GM04504 (cell line): Measurements from ENCODE around the gene MAN1B1.

Experiments
- DNase-seq: peaks from one replicate; pipeline ENCODE4 v3.0.0-alpha.2; 2012; ENCODE audit warnings: low read depth

The MAN1B1 gene

DNA sequence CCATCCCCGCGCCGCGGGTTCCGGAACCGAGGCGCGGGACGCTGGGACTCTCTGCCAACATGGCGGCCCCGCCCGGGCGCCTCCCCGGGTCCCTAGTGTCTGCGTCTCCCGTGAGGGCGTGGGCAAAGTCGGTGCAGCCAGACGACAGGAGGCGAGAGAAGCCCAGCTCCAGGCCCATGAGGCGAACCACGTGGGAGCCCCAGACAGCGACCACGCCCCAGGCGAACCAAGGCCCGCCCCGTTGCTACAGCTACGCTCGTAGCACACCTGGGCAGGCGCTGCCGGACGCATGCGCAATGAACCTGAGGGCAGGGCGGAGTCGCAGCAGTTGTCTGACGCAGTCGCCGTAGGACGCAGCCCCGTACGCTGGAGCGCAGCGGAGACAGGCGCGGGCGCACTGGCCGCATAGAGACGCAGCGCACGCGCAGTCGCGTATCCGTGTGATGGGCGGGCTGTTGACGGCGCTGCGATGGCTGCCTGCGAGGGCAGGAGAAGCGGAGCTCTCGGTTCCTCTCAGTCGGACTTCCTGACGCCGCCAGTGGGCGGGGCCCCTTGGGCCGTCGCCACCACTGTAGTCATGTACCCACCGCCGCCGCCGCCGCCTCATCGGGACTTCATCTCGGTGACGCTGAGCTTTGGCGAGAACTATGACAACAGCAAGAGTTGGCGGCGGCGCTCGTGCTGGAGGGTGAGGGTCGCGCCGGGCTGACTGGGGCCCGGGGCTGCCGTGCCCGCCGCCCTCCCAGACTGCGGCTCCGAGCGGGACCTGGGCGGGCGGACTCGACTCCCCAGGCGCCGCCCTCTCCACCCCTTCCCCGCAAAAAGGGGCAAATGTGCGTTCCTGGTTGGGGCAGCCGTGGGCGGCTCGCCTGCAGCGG is at the start of gene MAN1B1:
Gene MAN1B1, plus strand, starts transcription at position 455 of the 878 bp plus-strand sequence. Its CDS starts 15 bp downstream, at position 470.
- DNase-seq: peak; percentile 97

DNA sequence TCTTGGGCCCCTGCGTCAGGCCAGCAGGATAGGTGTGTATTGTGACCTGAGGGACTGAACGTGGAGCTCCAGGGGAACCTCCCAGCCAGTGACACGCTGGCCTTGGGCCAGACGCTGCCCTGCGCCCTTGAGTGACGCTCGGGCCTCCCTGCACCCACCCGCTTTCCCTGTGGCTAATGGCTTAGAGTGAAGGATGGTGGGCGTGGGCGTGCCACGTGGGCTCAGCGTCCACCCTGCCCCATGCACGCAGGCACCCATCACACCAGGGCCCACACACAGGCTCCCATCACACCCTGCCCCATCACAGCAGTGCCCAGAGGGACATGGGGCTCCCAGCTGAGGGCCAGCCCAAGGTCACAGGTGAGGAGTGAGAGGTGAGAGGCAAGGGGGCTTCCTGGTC is 49.8 kb upstream of the MAN1B1 start:
- DNase-seq: no peak

DNA sequence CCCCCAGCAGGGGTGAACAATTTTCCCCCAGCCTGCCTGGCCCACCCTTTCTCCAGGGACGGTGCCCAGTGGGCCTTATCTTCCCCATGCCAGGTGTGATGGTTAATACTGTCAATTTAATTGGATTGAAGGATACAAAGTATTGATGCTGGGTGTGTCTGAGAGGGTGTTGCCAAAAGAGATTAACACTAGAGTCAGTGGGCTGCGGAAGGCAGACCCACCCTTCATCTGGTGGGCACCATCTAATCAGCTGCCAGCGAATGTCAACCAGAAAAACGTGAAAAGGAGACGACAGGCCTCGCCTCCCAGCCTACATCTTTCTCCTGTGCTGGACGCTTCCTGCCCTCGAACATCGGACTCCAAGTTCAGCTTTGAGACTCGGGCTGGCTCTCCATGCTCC is 49.3 kb upstream of the MAN1B1 start:
- no peak for DNase-seq

DNA sequence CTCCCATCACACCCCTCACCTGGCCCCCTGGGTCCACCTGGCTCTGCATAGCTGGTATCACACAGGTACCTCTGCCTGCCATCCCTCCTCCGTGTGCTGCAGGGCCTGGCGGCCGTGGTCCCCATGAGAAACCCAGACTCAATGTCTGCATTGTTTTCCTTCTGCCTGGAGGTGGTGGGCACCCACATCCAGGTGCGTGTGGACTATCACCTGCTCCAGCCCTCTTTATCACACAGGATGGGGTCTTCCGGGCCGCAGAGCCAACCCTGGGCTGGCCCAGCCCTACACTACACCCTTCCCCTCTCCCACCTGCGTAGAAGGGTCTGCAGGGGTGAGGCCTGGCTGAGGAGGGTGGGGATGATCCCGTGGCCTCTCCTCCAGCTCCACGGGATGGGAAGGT is 47.9 kb upstream of the MAN1B1 start:
- no peak for DNase-seq

DNA sequence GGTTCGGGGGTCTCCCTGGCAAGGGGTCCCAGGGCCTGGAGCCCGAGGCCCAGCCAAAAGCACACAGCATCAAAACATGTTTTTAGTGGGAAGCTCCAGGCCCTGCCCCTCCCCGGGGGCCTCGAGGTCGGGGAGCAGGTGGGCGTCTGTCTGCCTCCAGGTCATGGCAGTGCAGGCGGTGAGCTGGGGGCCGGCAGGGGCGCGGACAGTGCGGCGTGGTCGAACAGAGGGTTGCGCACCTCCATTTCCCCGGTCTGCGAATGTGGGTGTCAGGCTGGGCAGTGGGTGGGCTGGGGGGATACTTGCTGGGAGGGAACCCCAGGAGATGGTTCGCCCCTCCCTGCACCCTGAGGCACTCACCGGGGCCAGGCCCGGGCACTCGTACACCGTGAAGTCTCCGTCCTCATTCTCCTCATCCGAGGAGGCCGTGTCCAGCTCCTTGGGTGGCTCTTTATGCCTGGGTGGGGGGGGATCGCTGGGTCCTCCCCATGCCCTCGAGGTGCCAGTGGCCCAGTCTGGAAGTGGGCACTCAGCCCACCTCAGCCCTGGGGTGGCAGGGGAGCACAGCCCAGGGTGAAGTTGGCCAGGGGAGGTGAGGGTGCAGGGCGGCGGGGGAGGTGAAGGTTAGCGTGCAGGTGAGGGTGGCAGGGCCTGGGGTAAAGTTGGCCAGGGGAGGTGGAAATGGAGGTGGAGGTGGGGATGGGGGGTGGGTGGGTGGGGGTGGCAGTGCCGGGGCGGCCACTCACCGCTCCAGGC is 47.0 kb upstream of the MAN1B1 start:
- no peak for DNase-seq

DNA sequence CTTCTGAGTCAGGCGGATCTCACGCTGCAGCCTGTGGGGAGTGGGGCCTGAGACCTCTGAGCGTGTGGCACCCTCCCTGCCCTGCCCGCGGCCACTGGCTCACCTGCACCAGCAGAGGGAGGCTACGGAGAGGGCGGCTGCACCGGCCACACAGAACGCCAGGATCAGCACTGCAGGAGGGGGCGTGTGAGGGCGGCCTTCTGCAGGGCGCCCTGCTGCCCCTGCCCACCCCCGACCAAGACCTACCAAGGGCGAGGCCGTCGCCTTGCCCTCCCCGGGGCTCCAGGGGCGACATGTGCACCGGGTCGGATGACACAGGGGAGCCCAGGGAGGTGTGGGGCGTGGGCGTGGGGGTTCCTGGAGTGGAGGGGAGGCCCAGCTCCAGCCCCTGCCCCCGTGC is 46.2 kb upstream of the MAN1B1 start:
- DNase-seq: no peak

DNA sequence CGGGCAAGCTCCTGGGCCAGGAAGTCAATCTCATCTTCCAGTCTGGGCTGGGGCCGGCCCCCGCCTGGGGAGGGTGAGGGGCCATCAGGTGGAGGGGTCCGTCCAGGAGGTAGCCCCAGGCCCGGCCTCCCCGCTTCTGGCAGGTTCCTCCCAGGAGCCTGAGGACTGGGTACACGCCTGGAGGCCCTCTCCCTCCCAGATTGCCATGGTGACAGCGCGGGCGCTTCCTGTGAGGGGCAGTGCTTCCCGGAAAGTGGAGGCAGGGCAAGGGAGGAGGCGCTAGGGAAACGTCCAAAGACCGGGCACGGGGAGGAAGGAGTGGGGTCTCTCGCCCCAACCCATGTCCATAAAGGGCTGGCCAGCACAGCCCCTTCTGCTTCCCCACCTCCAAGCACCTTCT is 45.7 kb upstream of the MAN1B1 start:
- DNase-seq: no peak

DNA sequence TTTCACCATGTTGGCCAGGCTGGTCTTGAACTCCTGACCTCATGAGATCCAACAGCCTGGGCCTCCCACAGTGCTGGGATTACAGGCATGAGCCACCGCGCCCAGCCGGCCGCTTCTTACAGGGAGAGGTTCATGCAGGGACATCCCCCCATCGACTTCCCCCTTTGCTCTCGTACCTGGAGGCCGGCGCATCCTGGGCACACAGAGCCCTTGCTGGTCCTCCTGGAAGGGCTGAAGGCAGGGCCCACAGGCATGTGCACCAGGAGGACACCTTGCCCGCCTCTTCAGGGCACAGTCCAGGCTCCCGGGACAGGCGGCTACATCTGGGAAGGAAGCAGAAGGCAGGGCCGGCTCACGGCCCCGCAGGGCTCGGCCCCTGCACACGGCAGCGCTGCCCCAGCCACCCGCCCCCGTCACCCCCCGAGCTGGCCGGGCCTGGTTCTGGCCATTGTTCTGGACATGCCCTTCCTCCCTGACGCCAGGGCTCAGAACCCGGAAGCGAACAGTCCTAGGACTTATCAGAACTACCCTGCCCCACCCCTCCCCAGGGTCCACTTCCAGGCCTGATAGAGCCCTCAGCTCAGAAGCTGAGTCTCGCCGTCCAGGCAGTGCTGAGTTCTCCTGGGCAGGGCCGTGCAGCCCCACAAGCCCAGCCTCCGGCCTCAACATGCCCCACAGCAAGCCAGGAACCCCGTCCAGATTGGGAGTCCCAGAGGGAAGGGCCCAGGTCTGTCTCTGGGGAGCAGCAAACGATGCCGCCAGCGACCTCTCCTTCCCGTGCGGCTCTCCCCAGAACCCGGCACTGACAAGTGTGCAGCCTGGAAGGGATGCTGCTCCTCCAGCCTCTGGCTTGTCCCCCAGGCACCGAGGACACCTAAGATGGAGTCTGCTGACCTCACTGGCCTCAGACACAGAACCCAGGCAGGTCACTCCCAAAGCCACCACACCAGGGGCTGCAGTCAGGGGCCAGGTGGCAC is 43.7 kb upstream of the MAN1B1 start:
- no peak for DNase-seq

DNA sequence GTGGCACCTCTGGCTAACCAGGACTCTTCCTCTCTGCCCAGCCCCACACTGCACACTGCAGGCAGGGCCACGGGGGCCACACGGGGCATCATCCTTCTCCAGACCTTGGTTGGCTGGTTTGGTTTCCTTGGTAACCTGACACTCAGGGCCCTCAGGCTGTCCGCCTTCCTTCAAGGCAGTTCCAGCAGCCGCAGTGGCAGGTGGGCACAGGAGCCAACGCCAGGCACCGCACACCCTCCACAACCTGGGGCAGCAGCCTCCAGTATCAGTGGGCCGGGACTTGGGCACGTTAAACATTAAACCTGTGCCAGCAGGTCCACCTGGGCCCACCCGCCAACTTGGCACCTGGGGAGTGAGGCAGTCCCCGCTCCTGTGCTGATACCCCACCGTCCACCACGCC is 42.7 kb upstream of the MAN1B1 start:
- DNase-seq: no peak

DNA sequence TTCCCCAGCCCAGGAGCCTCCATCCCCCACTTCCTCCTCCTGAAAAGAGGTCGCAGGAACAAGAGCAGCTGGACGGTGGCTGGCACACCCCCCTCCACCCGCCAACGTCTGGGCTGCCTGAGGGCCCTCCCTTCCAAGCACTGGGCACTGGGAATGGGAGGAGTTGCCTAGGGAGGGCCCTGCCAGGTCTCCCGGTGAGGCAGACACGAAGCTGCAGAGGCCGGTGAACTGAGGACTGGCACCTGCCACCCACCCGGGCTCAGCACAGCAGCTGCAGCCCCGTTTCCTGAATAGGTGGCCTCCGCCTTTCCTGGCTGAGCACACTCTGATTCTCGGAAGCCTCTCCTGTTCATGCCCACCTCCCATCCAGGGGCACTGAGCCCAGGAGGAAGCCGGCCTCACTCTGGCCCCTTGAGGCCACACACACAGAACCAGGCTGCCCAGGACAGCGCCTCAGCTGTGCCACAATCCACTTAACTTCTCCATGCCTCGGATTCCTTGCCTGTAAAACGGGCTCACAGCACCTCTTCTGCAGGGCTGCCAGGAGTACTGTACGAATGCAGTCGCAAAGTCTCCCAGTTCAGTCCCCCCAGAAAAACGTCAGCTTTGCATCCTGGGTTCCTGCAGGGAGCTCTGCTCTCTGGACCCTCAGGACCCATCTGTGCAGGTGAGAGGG is 42.1 kb upstream of the MAN1B1 start:
- no peak for DNase-seq

DNA sequence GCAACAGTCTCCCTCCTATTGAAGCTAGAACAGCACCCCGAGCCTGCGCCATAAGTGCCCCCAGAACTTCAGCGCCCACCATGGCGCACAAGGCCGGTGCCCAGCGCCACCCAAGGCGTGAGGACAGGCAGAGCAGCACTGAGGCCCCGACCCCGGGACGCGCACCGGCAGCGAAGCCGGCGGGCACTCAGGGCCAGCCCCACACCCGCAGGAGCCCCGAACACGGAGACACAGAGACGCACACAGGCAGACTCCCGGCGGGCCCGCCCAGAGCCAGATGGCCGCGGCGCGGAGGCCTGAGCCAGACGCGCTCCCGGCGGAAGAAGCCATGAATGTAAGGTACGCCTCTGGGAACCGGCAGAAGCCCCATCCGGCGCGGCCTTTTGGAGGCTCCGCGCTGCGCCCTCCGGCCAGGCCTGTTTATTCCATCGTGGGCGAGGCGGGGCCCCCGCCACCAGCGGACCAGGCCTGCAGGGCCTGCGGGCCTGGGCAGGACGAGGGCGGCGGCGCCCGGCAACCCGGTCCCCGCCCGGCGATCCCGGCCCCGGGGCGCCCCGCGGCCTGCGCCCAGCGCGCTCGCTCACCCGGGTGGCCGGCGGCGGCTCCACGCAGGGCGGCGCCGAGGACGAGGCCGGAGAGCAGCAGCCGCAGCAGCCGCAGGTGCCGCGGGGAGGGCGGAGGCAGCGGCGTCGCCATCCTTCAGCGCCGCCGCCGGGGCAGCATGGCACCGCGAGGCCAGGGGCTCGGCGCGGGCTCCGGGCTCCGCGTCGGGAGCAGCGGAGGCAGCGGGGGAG is 41.3 kb upstream of the MAN1B1 start:
- DNase-seq: no peak

DNA sequence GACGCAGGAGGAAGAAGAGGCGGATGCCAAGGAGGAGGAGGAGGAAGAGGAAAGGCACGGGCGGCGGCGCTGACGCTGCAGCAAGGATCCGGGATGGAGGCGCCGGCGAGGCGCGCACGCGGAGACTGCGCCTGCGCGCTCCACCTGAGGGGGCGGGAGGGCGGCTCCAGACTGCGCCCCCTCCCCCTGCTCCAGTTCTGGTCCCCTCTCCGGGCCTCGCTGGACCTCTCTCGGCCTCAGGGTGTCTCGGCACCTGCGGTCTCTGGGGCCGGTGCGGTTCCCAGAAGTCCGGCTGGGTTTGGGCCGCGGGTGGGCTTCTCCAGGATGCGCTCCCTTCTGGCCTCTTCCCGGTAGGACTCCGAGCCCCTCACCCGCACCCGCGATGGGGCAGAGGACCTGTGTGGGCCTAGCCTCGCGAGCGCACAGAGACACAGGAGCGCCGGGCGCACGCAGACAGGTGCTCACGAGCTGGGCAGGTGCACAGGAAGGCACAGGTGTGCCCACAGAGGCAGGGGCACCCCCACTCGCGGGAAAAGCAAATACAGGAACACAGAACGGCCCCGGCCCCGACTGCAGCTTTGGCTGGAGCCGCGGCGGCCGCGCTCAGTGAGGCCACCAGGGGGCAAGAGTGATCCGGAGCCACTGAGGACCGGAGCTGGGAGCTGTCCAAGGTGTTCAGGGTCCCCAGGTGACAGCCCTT is 40.5 kb upstream of the MAN1B1 start, which contains the start of gene NPDC1:
Gene NPDC1, minus strand, starts transcription at position 90 of the 700 bp plus-strand sequence. CDS start 188 bp downstream, outside the sequence.
- peak; percentile 37 for DNase-seq

DNA sequence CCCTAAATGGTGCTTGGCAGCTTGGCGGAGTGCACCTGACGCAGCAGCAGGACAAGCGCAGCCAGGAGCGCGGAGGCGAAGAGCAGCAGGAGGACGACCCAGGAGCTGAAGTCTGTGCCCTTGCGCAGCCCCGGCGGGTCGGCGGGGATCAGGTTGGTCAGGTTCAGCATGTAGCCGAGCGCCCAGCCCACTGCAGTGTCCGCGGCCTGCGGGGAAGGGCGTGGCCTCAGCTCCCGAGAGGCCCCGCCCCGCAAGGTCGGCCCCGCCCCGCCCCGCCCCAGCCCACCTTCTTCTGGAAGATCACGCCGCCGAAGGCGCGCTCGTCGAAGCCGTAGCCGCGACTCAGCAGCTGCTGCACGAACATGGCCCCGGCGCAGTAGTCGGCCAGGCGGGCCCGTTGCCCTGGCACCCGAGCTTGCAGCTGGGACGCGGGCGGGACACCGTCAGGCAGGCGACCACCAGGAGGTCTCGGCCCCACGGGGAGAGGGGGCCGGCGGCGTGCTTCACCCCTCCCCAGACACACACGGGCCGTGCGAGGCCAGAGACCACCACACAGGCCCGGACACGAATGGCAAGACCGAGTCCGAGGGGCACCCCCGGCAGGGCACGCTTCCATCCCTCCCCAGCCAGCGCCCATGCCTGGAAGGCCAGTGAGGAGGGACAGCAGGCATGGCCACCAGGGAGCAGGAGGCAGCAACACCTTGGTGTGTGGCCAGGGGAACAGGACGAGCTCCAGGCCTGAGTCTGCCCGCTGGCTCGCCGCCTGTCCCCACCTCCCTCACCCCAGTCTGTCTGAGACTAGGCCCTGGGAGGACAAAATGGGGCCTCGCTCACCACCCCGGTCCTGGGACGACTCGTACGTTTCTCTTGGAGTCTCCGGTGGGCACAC is 37.9 kb upstream of the MAN1B1 start:
- DNase-seq: no peak

DNA sequence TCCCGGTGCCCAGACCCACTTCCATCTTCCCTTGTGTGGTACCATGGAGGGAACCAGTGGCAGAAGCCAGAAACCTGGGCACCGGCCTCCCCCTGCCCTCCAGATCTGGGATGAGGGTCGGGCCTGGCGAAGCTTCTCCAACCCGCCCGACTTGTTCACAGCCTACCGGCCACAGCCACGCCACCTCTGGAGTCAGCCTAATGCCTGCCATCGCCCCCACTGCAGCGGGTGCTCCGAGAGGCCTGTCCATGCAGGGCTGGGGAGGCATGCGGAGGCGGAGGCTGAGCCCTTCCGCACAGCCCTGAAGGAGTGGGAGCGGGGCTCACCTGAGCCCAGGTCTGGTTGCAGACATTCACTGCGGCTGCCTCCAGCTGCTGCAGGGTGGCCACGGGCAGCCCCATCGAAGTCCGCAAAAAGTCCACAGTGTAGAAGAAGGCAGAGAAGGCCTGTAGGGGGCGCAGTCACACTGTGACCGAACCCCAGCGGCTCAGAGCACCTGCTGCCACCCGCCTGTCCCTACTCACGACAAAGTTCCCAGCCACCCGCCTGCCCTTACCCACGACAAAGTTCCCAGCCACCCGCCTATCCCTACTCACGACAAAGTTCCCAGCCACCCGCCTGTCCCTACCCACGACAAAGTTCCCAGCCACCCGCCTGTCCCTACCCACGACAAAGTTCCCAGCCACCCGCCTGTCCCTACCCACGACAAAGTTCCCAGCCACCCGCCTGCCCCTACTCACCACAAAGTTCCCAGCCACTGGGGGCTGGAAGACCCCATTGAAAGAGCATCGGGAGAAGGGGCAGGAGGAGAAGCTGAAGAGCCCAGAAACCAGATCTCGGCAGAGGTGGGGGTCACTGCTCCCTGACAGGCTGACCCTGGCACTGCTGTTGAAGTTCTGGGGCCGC is 37.0 kb upstream of the MAN1B1 start:
- no peak for DNase-seq

DNA sequence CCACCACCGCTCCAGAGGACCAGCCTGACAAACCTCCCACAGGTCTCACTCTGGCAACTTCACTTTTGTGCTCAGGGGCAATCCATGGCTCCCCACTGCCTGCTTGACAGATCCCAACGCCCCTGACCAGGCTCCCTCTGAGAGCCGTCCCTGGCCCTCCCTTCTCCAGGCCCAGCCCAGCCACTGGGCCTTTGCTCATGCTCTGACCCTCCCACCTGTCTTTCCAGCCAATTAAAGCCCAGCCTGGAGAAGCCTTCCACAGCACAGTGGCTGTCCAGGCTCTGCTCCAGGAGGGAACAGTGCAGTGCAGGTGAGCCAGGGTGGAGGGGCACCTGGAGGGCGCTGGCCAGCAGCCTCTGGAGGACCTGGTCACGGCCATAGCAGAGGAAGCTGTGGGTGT is 36.2 kb upstream of the MAN1B1 start:
- no peak for DNase-seq

DNA sequence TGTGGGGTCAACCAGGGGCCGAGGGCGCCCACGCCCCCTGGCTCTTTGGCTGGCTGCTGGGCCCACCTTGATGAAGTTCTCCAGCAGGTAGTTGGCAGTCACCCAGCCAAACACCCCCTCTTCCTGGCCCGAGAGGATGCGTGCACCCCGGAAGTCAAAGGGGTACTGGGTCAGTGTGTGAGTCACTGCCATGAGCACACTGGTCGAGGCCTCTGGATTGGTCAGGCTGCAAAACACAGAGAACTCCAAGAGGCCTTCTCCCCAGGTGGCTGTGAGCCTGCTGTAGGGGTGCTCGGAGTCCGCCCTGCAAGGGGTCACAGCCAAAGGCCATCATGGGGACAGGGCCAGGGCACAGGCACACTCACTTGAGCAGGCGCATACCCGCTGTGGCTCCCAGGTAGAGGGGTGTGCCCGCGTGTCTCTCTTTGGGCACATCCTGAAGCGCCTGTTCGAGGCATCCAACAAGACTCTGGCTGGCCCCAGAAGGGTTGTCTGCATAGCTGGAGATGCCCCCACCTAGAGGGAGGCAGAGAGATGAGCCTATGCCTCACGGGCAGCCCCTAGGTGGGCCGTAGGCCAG is 35.5 kb upstream of the MAN1B1 start:
- no peak for DNase-seq

DNA sequence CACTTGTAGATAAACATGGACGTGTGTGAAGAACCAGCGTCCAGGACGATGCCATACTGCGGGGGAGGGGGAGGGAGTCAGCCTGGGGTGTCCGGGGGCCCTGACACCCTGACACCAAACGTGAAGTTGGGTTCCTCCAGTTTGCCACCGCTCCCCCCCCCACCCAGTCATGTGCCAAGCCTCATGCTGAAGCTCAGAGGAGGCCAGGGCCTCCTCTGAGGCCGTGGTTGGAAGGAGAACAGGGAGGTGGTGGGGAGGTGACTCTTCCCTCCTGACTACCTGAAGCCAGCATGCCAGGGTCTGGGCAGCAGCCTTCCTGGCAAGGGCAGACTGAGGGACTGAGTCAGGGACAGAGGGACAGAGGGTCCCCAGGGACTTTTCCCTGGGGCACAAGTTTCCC is 34.5 kb upstream of the MAN1B1 start:
- DNase-seq: no peak
